CD4-positive, alpha-beta T cell treated with Interferon alpha-2 for 1 hour (primary cell): ENCODE measurements around the gene ARVCF.

Experiments
- DNase-seq, 2 donors: peaks; one replicate each; pipeline ENCODE4 v3.0.0-alpha.2; 2020 to 2022

ARVCF gene

GRCh38 chr22:19971276-19972124 lies 45.1 kb downstream of the ARVCF start:
- DNase-seq = peak in 1 of 2 donors; percentile 19

- DNase-seq = peak; percentile 66 to 82
These were observed 45.9 kb downstream of the ARVCF start for GRCh38 chr22:19970479-19971275.

GRCh38 chr22:19970031-19970478 lies 46.6 kb downstream of the ARVCF start:
- DNase-seq = no peak

GRCh38 chr22:19969141-19969928 lies 47.3 kb downstream of the ARVCF start:
- DNase-seq = no peak

- DNase-seq = no peak
These were observed 48.2 kb downstream of the ARVCF start for GRCh38 chr22:19968450-19968891.

- DNase-seq = no peak
These were observed 48.7 kb downstream of the ARVCF start for GRCh38 chr22:19967850-19968449.

GRCh38 chr22:19966908-19967750 lies 49.5 kb downstream of the ARVCF start:
- DNase-seq = no peak

GRCh38 chr22:19965771-19966709 lies 50.6 kb downstream of the ARVCF start:
- DNase-seq = no peak

- DNase-seq = no peak
These were observed 51.8 kb downstream of the ARVCF start for GRCh38 chr22:19964701-19965386.

GRCh38 chr22:19963863-19964642 lies 52.6 kb downstream of the ARVCF start:
- DNase-seq = no peak

- DNase-seq = no peak
These were observed 53.5 kb downstream of the ARVCF start for GRCh38 chr22:19962909-19963806.

GRCh38 chr22:19962246-19962908 lies 54.2 kb downstream of the ARVCF start:
- peak; percentile 46 to 62 for DNase-seq

GRCh38 chr22:19961868-19962245 lies 54.8 kb downstream of the ARVCF start:
- DNase-seq = no peak

GRCh38 chr22:19961201-19961580 lies 55.4 kb downstream of the ARVCF start:
- DNase-seq = no peak

- no peak for DNase-seq
These were observed 56.0 kb downstream of the ARVCF start for GRCh38 chr22:19960491-19961200.
